Right ventricle myocardium inferior (tissue), 1 donor: Measurements from ENCODE around the gene IGFALS. TPM values are rescaled to one million over a fixed set of nuclear protein-coding genes. Genes with fewer than 3 reads are reported as not detected.

Source experiments
- total RNA-seq: library from RNA; stranded (reverse); fragmentation: NEBNext Ultra II Directional; extraction: Animal tissue kit (Norgen Biotek cat#: 25700); gene quantifications from one replicate; pipeline ENCODE4 v1.2.1, GENCODE V29; 2021
- donor health status: DM: no; HTN: yes; CAD: no; lungs with severe emphysema.

The IGFALS gene
- total RNA-seq, 1 donor from 2014 or later = not detected

Other genes with a start within 250 kb of the IGFALS start
- 7.2 TPM for gene IFT140, start 181.6 kb downstream of the IGFALS start, total RNA-seq
- gene CRAMP1, start 181.3 kb downstream of the IGFALS start, total RNA-seq = 9.8 TPM
- 41.5 TPM for gene JPT2, start 115.4 kb downstream of the IGFALS start, total RNA-seq
- 66.4 TPM for gene MAPK8IP3, start 87.5 kb downstream of the IGFALS start, total RNA-seq
- 33.9 TPM for gene NME3, start 22.2 kb downstream of the IGFALS start, total RNA-seq
- gene EME2, start 20.9 kb downstream of the IGFALS start, total RNA-seq = 8.2 TPM
- gene MRPS34, start 20.6 kb downstream of the IGFALS start, total RNA-seq = 80.8 TPM
- 36.1 TPM for gene SPSB3, start 11.1 kb downstream of the IGFALS start, total RNA-seq
- gene NUBP2, start 10.7 kb downstream of the IGFALS start, total RNA-seq = 37.9 TPM
- gene HAGH, start 33.1 kb upstream of the IGFALS start, total RNA-seq = 171 TPM
- 28.3 TPM for gene FAHD1, start 33.5 kb upstream of the IGFALS start, total RNA-seq
- not detected for gene MEIOB, start 78.5 kb upstream of the IGFALS start, total RNA-seq
- not detected for gene HS3ST6, start 124.7 kb upstream of the IGFALS start, total RNA-seq
- 25.3 TPM for gene MSRB1, start 149.5 kb upstream of the IGFALS start, total RNA-seq
- gene RPL3L, start 161.0 kb upstream of the IGFALS start, total RNA-seq = 271 TPM
- 737 TPM for gene NDUFB10, start 165.8 kb upstream of the IGFALS start, total RNA-seq
- gene RPS2, start 171.1 kb upstream of the IGFALS start, total RNA-seq = 907 TPM
- gene RNF151, start 173.2 kb upstream of the IGFALS start, total RNA-seq = not detected
- 24.9 TPM for gene TBL3, start 178.3 kb upstream of the IGFALS start, total RNA-seq
- 0.22 TPM for gene NOXO1, start 187.8 kb upstream of the IGFALS start, total RNA-seq
- 25.8 TPM for gene GFER, start 190.5 kb upstream of the IGFALS start, total RNA-seq
- 0.62 TPM for gene SYNGR3, start 196.3 kb upstream of the IGFALS start, total RNA-seq
- gene ZNF598, start 216.1 kb upstream of the IGFALS start, total RNA-seq = 18.5 TPM
- gene NPW, start 226.1 kb upstream of the IGFALS start, total RNA-seq = not detected
- gene NHERF2, start 233.2 kb upstream of the IGFALS start, total RNA-seq = 292 TPM